DND-41 (cell line): ENCODE data around the gene AKR1C3.

Experiments
- ATAC-seq: fragments of 200-7000 bp; cut with Tn5 transposase; 3 replicates; pipeline ENCODE4 v1.9.1; 2021; ENCODE audit warnings: low read depth; ENCODE audit not compliant: insufficient read depth
- DNase-seq: peaks from one replicate; pipeline ENCODE4 v3.0.0-alpha.2; 2020
- H2AFZ ChIP-seq: 2 replicates; pipeline ENCODE4 v1.6.0; 2012; ENCODE audit warnings: low read depth, low read length
- H3K27ac ChIP-seq: 2 replicates; pipeline ENCODE4 v1.5.1; 2012; ENCODE audit warnings: low read length, inconsistent platforms
- H3K27me3 ChIP-seq: fragments of 200-600 bp; sonication (generic); 2 replicates; pipeline ENCODE4 v1.6.0; 2012; ENCODE audit warnings: low read length, mild to moderate bottlenecking, inconsistent platforms; ENCODE audit not compliant: insufficient read depth, poor library complexity
- H3K36me3 ChIP-seq: 2 replicates; pipeline ENCODE4 v1.5.1; 2012; ENCODE audit warnings: low read length, inconsistent platforms; ENCODE audit not compliant: insufficient read depth
- H3K4me1 ChIP-seq: 2 replicates; pipeline ENCODE4 v1.5.1; 2012; ENCODE audit warnings: mild to moderate bottlenecking, low read length; ENCODE audit not compliant: insufficient read depth
- H3K4me2 ChIP-seq: 2 replicates; pipeline ENCODE4 v1.6.0; 2012; ENCODE audit warnings: mild to moderate bottlenecking, moderate library complexity, low read length, inconsistent platforms; ENCODE audit not compliant: insufficient read depth
- H3K4me3 ChIP-seq, 2 experiments: fragments of 200-600 bp in 1 of 2; shearing (Covaris generic) in 1 of 2; 2 replicates each; pipeline ENCODE4 v1.5.1; 2012 to 2016; ENCODE audit warnings: inconsistent platforms in 2 of 2, low read length in 2 of 2, mild to moderate bottlenecking in 2 of 2, low read depth in 1 of 2, moderate library complexity in 1 of 2
- H3K79me2 ChIP-seq: 2 replicates; pipeline ENCODE4 v1.6.0; 2012; ENCODE audit warnings: low read length, inconsistent platforms; ENCODE audit not compliant: insufficient read depth
- H3K9ac ChIP-seq: 2 replicates; pipeline ENCODE4 v1.6.0; 2012; ENCODE audit warnings: low read depth, mild to moderate bottlenecking, inconsistent platforms, low read length, moderate library complexity
- H3K9me3 ChIP-seq: 2 replicates; pipeline ENCODE4 v1.5.1; 2012; ENCODE audit warnings: low read length, moderate library complexity, mild to moderate bottlenecking, inconsistent platforms; ENCODE audit not compliant: insufficient read depth, severe bottlenecking
- H4K20me1 ChIP-seq: 2 replicates; pipeline ENCODE4 v1.6.0; 2012; ENCODE audit warnings: low read length; ENCODE audit not compliant: insufficient read depth
- EZH2 ChIP-seq: IDR thresholded peaks from 3 replicates; pipeline ENCODE4 v1.6.1; 2012; ENCODE audit warnings: borderline replicate concordance, low read depth, mild to moderate bottlenecking, moderate library complexity, low read length, inconsistent platforms; ENCODE audit not compliant: severe bottlenecking
- TF ChIP-seq, protein P1 (sequence below): IDR thresholded peaks from 2 replicates; pipeline ENCODE4 v1.5.1; 2012; ENCODE audit warnings: borderline replicate concordance, low read length, moderate library complexity, mild to moderate bottlenecking; ENCODE audit not compliant: poor library complexity, severe bottlenecking; ENCODE audit errors: extremely low read depth

AKR1C3 gene

GRCh38 chr10:5105626-5106025, 11.4 kb downstream of the AKR1C3 start:
- no peaks in the 10 kb centered on the region for H3K79me2 ChIP-seq
- H3K4me2 ChIP-seq = no peak overlapping the region
- H3K9ac ChIP-seq = no peak overlapping the region
- no peak for DNase-seq
- no peak for ATAC-seq
- no peaks in the 10 kb centered on the region for H3K36me3 ChIP-seq
- no peak overlapping the region for H3K4me3 ChIP-seq
- no peaks in the 10 kb centered on the region for H4K20me1 ChIP-seq
- no peaks in the 10 kb centered on the region for H3K27me3 ChIP-seq
- no peak overlapping the region for H2AFZ ChIP-seq
- no peak overlapping the region for H3K27ac ChIP-seq
- no peaks in the 10 kb centered on the region for H3K9me3 ChIP-seq
- H3K4me1 ChIP-seq = no peaks in the 10 kb centered on the region
- no peak for TF ChIP-seq EZH2
- TF ChIP-seq, protein P1, sequence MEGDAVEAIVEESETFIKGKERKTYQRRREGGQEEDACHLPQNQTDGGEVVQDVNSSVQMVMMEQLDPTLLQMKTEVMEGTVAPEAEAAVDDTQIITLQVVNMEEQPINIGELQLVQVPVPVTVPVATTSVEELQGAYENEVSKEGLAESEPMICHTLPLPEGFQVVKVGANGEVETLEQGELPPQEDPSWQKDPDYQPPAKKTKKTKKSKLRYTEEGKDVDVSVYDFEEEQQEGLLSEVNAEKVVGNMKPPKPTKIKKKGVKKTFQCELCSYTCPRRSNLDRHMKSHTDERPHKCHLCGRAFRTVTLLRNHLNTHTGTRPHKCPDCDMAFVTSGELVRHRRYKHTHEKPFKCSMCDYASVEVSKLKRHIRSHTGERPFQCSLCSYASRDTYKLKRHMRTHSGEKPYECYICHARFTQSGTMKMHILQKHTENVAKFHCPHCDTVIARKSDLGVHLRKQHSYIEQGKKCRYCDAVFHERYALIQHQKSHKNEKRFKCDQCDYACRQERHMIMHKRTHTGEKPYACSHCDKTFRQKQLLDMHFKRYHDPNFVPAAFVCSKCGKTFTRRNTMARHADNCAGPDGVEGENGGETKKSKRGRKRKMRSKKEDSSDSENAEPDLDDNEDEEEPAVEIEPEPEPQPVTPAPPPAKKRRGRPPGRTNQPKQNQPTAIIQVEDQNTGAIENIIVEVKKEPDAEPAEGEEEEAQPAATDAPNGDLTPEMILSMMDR = no peak

GRCh38 chr10:5106553-5106952, 12.3 kb downstream of the AKR1C3 start:
- DNase-seq (no peak), ATAC-seq (no peak)
- no peak overlapping the region for H3K27ac ChIP-seq
- H3K4me2 ChIP-seq = no peak overlapping the region
- H3K9me3 ChIP-seq = no peaks in the 10 kb centered on the region
- no peaks in the 10 kb centered on the region for H3K36me3 ChIP-seq
- H2AFZ ChIP-seq = no peak overlapping the region
- no peak overlapping the region for H3K4me3 ChIP-seq
- no peaks in the 10 kb centered on the region for H3K27me3 ChIP-seq
- H3K4me1 ChIP-seq = no peaks in the 10 kb centered on the region
- H3K9ac ChIP-seq = no peak overlapping the region
- no peaks in the 10 kb centered on the region for H3K79me2 ChIP-seq
- H4K20me1 ChIP-seq = no peaks in the 10 kb centered on the region
- TF ChIP-seq, protein P1 = no peak
- no peak for TF ChIP-seq EZH2

GRCh38 chr10:5107860-5108526, 13.8 kb downstream of the AKR1C3 start:
- no peak overlapping the region for H3K4me3 ChIP-seq
- H2AFZ ChIP-seq = no peak overlapping the region
- H3K4me1 ChIP-seq = no peaks in the 10 kb centered on the region
- ATAC-seq (no peak), DNase-seq (no peak)
- no peaks in the 10 kb centered on the region for H3K9me3 ChIP-seq
- no peak for TF ChIP-seq EZH2
- TF ChIP-seq, protein P1 = no peak
- no peaks in the 10 kb centered on the region for H3K27me3 ChIP-seq
- H3K79me2 ChIP-seq = no peaks in the 10 kb centered on the region
- H3K9ac ChIP-seq = no peak overlapping the region
- H3K36me3 ChIP-seq = no peaks in the 10 kb centered on the region
- H3K27ac ChIP-seq = no peak overlapping the region
- H3K4me2 ChIP-seq = no peak overlapping the region
- H4K20me1 ChIP-seq = no peaks in the 10 kb centered on the region
